H9 (cell line): ENCODE data around the gene ANXA2. TPM values are rescaled to one million over a fixed set of nuclear protein-coding genes. Genes with fewer than 3 reads are reported as not detected.

Source experiments
- DNase-seq: peaks from one replicate; pipeline ENCODE4 v3.0.0-alpha.2; 2017
- H2AFZ ChIP-seq: one replicate; pipeline ENCODE4 v1.6.1; 2013; ENCODE audit warnings: mild to moderate bottlenecking, low read length, control low read depth, moderate library complexity
- H2AK5ac ChIP-seq: 2 replicates; pipeline ENCODE4 v1.6.1; 2013; ENCODE audit warnings: low read length, control low read depth, mixed read lengths; ENCODE audit not compliant: insufficient read length
- H2BK120ac ChIP-seq: one replicate; pipeline ENCODE4 v1.6.1; 2013; ENCODE audit warnings: low read depth, mild to moderate bottlenecking, low read length, control low read depth, inconsistent platforms; ENCODE audit not compliant: poor library complexity, severe bottlenecking
- H2BK12ac ChIP-seq: 2 replicates; pipeline ENCODE4 v1.6.1; 2013; ENCODE audit warnings: low read length, control low read depth, mixed read lengths, low read depth; ENCODE audit not compliant: insufficient read length
- H2BK15ac ChIP-seq: 2 replicates; pipeline ENCODE4 v1.6.1; 2013; ENCODE audit warnings: low read depth, low read length, control low read depth
- H2BK20ac ChIP-seq: one replicate; pipeline ENCODE4 v1.6.1; 2013; ENCODE audit warnings: low read depth, mild to moderate bottlenecking, low read length, control low read depth, inconsistent platforms; ENCODE audit not compliant: poor library complexity, severe bottlenecking
- H2BK5ac ChIP-seq: 2 replicates; pipeline ENCODE4 v1.6.1; 2013; ENCODE audit warnings: low read length, control low read depth, mixed read lengths; ENCODE audit not compliant: insufficient read length
- H3K14ac ChIP-seq: 2 replicates; pipeline ENCODE4 v1.6.1; 2013; ENCODE audit warnings: low read length, control low read depth; ENCODE audit not compliant: insufficient read depth
- H3K18ac ChIP-seq: 2 replicates; pipeline ENCODE4 v1.6.1; 2013; ENCODE audit warnings: low read depth, mild to moderate bottlenecking, mixed read lengths, low read length, control low read depth; ENCODE audit not compliant: insufficient read length
- H3K23ac ChIP-seq: 2 replicates; pipeline ENCODE4 v1.6.1; 2013; ENCODE audit warnings: low read length, control low read depth, mixed read lengths, low read depth; ENCODE audit not compliant: insufficient read length
- H3K23me2 ChIP-seq: 2 replicates; pipeline ENCODE4 v1.6.1; 2013; ENCODE audit warnings: low read depth, mild to moderate bottlenecking, mixed read lengths, low read length, control low read depth; ENCODE audit not compliant: insufficient read length, poor library complexity, severe bottlenecking
- H3K27ac ChIP-seq: 2 replicates; pipeline ENCODE4 v1.5.1; 2013; ENCODE audit warnings: low read length, control low read depth, mixed read lengths, low read depth; ENCODE audit not compliant: insufficient read length
- H3K27me3 ChIP-seq: 2 replicates; pipeline ENCODE4 v1.6.1; 2013; ENCODE audit warnings: low read length, control low read depth, inconsistent platforms; ENCODE audit not compliant: insufficient read depth
- H3K4ac ChIP-seq: 2 replicates; pipeline ENCODE4 v1.6.1; 2013; ENCODE audit warnings: low read depth, mild to moderate bottlenecking, control low read depth, inconsistent platforms, low read length, moderate library complexity
- H3K4me1 ChIP-seq: 2 replicates; pipeline ENCODE4 v1.6.1; 2013; ENCODE audit warnings: low read length, control low read depth, inconsistent platforms; ENCODE audit not compliant: insufficient read depth
- H3K4me2 ChIP-seq: 2 replicates; pipeline ENCODE4 v1.6.1; 2013; ENCODE audit warnings: low read length, control low read depth, mixed read lengths; ENCODE audit not compliant: insufficient read length, insufficient read depth
- H3K56ac ChIP-seq: 2 replicates; pipeline ENCODE4 v1.6.1; 2013; ENCODE audit warnings: low read depth, mild to moderate bottlenecking, mixed read lengths, low read length, control low read depth; ENCODE audit not compliant: insufficient read length
- H3K79me1 ChIP-seq: 2 replicates; pipeline ENCODE4 v1.6.1; 2013; ENCODE audit warnings: low read depth, mild to moderate bottlenecking, moderate library complexity, low read length, control low read depth, inconsistent platforms; ENCODE audit not compliant: insufficient read depth, poor library complexity, severe bottlenecking
- H3K79me2 ChIP-seq: 2 replicates; pipeline ENCODE4 v1.6.1; 2013; ENCODE audit warnings: low read length, control low read depth, inconsistent platforms; ENCODE audit not compliant: insufficient read depth
- H3K9ac ChIP-seq: 2 replicates; pipeline ENCODE4 v1.6.1; 2013; ENCODE audit warnings: low read length, control low read depth, mixed read lengths; ENCODE audit not compliant: insufficient read length; ENCODE audit errors: extremely low read depth
- H3K9me3 ChIP-seq: one replicate; pipeline ENCODE4 v1.6.1; 2013; ENCODE audit warnings: low read depth, low read length, inconsistent platforms; ENCODE audit not compliant: control insufficient read depth
- H3T11ph ChIP-seq: one replicate; pipeline ENCODE4 v1.6.1; 2013; ENCODE audit warnings: mild to moderate bottlenecking, low read length, control low read depth, inconsistent platforms
- H4K20me1 ChIP-seq: one replicate; pipeline ENCODE4 v1.6.1; 2013; ENCODE audit not compliant: control insufficient read depth, insufficient read length, insufficient read depth
- H4K5ac ChIP-seq: 2 replicates; pipeline ENCODE4 v1.6.1; 2013; ENCODE audit warnings: low read depth, mild to moderate bottlenecking, mixed read lengths, low read length, control low read depth; ENCODE audit not compliant: insufficient read length
- H4K8ac ChIP-seq: replicated peaks from 2 replicates; pipeline ENCODE4 v1.6.1; 2013; ENCODE audit warnings: low read length, control low read depth, mixed read lengths, low read depth; ENCODE audit not compliant: insufficient read length
- H4K91ac ChIP-seq: 2 replicates; pipeline ENCODE4 v1.6.1; 2013; ENCODE audit warnings: low read depth, mild to moderate bottlenecking, moderate library complexity, mixed read lengths, low read length, control low read depth; ENCODE audit not compliant: insufficient read length
- H3K27ac Mint-ChIP-seq, 3 experiments: 2 replicates in 2 of 3; 3 replicates in 1 of 3; pipeline ENCODE4 v1.8.0; 2020 to 2021; ENCODE audit warnings: mixed read lengths in 3 of 3, mild to moderate bottlenecking in 1 of 3, moderate library complexity in 1 of 3
- H3K27me3 Mint-ChIP-seq: 2 replicates; pipeline ENCODE4 v1.8.0; 2021; ENCODE audit warnings: low read depth, mild to moderate bottlenecking, moderate library complexity, mixed read lengths
- H3K36me3 Mint-ChIP-seq, 3 experiments: 2 replicates in 2 of 3; 3 replicates in 1 of 3; pipeline ENCODE4 v1.8.0; 2020 to 2021; ENCODE audit warnings: low read depth in 3 of 3, mixed read lengths in 3 of 3; ENCODE audit not compliant: insufficient read depth in 1 of 3
- H3K4me1 Mint-ChIP-seq, 2 experiments: 2 replicates each; pipeline ENCODE4 v1.8.0; 2020; ENCODE audit warnings: mixed read lengths in 2 of 2
- H3K4me3 Mint-ChIP-seq, 2 experiments: 2 replicates in 1 of 2; 3 replicates in 1 of 2; pipeline ENCODE4 v1.8.0; 2020 to 2021; ENCODE audit warnings: mild to moderate bottlenecking in 2 of 2, mixed read lengths in 2 of 2, moderate library complexity in 1 of 2
- H3K9me3 Mint-ChIP-seq, 2 experiments: 2 replicates in 1 of 2; 3 replicates in 1 of 2; pipeline ENCODE4 v1.8.0; 2020; ENCODE audit warnings: mild to moderate bottlenecking in 2 of 2, mixed read lengths in 2 of 2, moderate library complexity in 1 of 2
- WGBS: extraction: QIAGEN DNeasy Blood & Tissue Kit; methylation state at CpG from one replicate; pipeline ENCODE4 v1.1.7; 2013; ENCODE audit warnings: missing lambda C conversion rate, low lambda C conversion rate, mixed read lengths; ENCODE audit not compliant: insufficient read length; ENCODE audit errors: extremely low coverage; 5-methylcytosine and 5-hydroxymethylcytosine counted together
- total RNA-seq: library from RNA; stranded (reverse); gene quantifications from 2 replicates; pipeline ENCODE4 v1.2.1, GENCODE V29; 2021
- TF ChIP-seq, protein P1 (sequence below): fragments of 200-600 bp; sonication (generic); conservative IDR thresholded peaks from 3 replicates; pipeline ENCODE4 v1.8.0; 2021; ENCODE audit warnings: antibody characterized with exemption, mild to moderate bottlenecking

ANXA2 gene
- total RNA-seq, 1 experiment from 2014 or later = 126 TPM

DNA sequence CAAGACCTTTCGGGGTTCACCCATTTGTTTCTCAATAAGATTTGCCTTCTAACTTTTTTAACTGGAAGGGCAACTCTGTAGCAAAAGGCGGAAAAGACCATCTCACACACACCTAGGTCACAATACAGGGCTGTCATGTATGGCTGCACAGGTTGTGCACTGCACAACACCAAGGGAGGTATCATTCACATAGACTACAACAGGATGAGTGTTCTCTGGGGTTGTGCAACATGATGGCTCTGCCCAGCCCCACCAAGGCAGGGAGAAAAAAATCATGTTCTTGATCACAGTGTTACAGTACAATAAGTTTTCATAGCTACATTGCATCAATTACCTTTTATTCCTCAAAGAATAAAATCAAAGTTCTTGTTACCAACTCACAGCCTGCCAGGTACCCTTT, 52.8 kb downstream of the ANXA2 start:
- Histone ChIP-seq H2AK5ac (no peak overlapping the region), H4K8ac (no peak overlapping the region), H3K4ac (no peak overlapping the region), H2BK120ac (no peak overlapping the region), H2BK5ac (no peak overlapping the region), H3K79me1 (no peaks in the 10 kb centered on the region), H2BK12ac (no peak overlapping the region), H3K9me3 (no peaks in the 10 kb centered on the region), H3K27me3 (no peaks in the 10 kb centered on the region), H3K18ac (no peak overlapping the region), H3K9ac (no peak overlapping the region), H3K14ac (no peak overlapping the region), H2BK20ac (no peak overlapping the region), H2AFZ (no peak overlapping the region), H3K4me2 (no peak overlapping the region), H2BK15ac (no peak overlapping the region), H4K91ac (no peak overlapping the region), H3K79me2 (no peaks in the 10 kb centered on the region), H3K56ac (no peak overlapping the region), H3K4me1 (peaks cover 3% of the 10 kb centered on the region; the same call in 1 of the 2 replicates), H3K27ac (no peak overlapping the region), H4K5ac (no peak overlapping the region), H3K23ac (no peak overlapping the region), H3T11ph (no peak overlapping the region), H4K20me1 (no peaks in the 10 kb centered on the region), H3K23me2 (no peaks in the 10 kb centered on the region)
- TF ChIP-seq, protein P1, sequence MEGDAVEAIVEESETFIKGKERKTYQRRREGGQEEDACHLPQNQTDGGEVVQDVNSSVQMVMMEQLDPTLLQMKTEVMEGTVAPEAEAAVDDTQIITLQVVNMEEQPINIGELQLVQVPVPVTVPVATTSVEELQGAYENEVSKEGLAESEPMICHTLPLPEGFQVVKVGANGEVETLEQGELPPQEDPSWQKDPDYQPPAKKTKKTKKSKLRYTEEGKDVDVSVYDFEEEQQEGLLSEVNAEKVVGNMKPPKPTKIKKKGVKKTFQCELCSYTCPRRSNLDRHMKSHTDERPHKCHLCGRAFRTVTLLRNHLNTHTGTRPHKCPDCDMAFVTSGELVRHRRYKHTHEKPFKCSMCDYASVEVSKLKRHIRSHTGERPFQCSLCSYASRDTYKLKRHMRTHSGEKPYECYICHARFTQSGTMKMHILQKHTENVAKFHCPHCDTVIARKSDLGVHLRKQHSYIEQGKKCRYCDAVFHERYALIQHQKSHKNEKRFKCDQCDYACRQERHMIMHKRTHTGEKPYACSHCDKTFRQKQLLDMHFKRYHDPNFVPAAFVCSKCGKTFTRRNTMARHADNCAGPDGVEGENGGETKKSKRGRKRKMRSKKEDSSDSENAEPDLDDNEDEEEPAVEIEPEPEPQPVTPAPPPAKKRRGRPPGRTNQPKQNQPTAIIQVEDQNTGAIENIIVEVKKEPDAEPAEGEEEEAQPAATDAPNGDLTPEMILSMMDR = no peak
- Mint-ChIP-seq H3K9me3 (peaks cover 0 to 3% of the 10 kb centered on the region in 2 experiments; a peak in 1 of 5 replicates), H3K36me3 (peaks cover 13 to 26% (median 17%) of the 10 kb centered on the region in 3 experiments; a peak in 6 of 7 replicates), H3K4me1 (peaks cover 22 to 43% of the 10 kb centered on the region in 2 experiments), H3K27me3 (no peaks in the 10 kb centered on the region), H3K27ac (no peak overlapping the region), H3K4me3 (no peak overlapping the region)
- DNase-seq = no peak
- no CpG with 5 or more reads among the region's 2 CpGs for WGBS
